ENCODE results near the gene MRPL55.

Gene MRPL55

GRCh38 chr1:228104526-228105269, 4.4 kb downstream of the MRPL55 start:
- Histone ChIP-seq H3K27ac (ENCODE audit: low read depth, low read length) (no peak overlapping the region), H3K36me3 (ENCODE audit: insufficient read depth, low read length) (peaks cover 26% of the 10 kb centered on the region), H3K4me3 (ENCODE audit: low read depth in 1 of 2, low read length in 2 of 2) (no peak overlapping the region), H3K27me3 (ENCODE audit: control insufficient read depth in 1 of 2, insufficient read depth in 2 of 2, low read length in 2 of 2) (no peaks in the 10 kb centered on the region), H3K9me3 (ENCODE audit: low read length) (no peaks in the 10 kb centered on the region), H3K9ac (ENCODE audit: low read length) (no peak overlapping the region), H3K4me1 (ENCODE audit: insufficient read depth, low read length) (peaks cover 32% of the 10 kb centered on the region)

- peaks cover 24% of the 10 kb centered on the region for H3K4me1 ChIP-seq (ENCODE audit: insufficient read depth, low read length)
- H3K36me3 ChIP-seq (ENCODE audit: insufficient read depth, low read length): peaks cover 43% of the 10 kb centered on the region
- no peaks in the 10 kb centered on the region for H3K27me3 ChIP-seq (ENCODE audit: control insufficient read depth in 1 of 2, insufficient read depth in 2 of 2, low read length in 2 of 2)
Measured at GRCh38 chr1:228102791-228103620, 6.1 kb downstream of the MRPL55 start, which contains the start of gene C1orf35. TSS of gene C1orf35 (minus strand) at chr1:228103325. CDS start at chr1:228103227, 98 bp downstream.

GRCh38 chr1:228101994-228102790, 6.9 kb downstream of the MRPL55 start:
- H3K9ac ChIP-seq (ENCODE audit: low read length): no peak overlapping the region
- H3K4me1 ChIP-seq (ENCODE audit: insufficient read depth, low read length): peaks cover 19% of the 10 kb centered on the region
- no peaks in the 10 kb centered on the region for H3K27me3 ChIP-seq (ENCODE audit: control insufficient read depth in 1 of 2, insufficient read depth in 2 of 2, low read length in 2 of 2)
- peaks cover 46% of the 10 kb centered on the region for H3K36me3 ChIP-seq (ENCODE audit: insufficient read depth, low read length)
- H3K27ac ChIP-seq (ENCODE audit: low read depth, low read length): peak overlapping the region; percentile 66
- no peaks in the 10 kb centered on the region for H3K9me3 ChIP-seq (ENCODE audit: low read length)
- peak overlapping the region; percentile 38 to 53 for H3K4me3 ChIP-seq (ENCODE audit: low read depth in 1 of 2, low read length in 2 of 2)

More at GRCh38 chr1:228102791-228103620, 6.1 kb downstream of the MRPL55 start, which contains the start of gene C1orf35:
- Histone ChIP-seq H3K4me3 (ENCODE audit: low read depth in 1 of 2, low read length in 2 of 2) (peak within 1 kb of the TSS; percentile 53 to 80), H3K9ac (ENCODE audit: low read length) (no peak within 1 kb of the TSS), H3K9me3 (ENCODE audit: low read length) (no peaks in the 10 kb centered on the region), H3K27ac (ENCODE audit: low read depth, low read length) (peak within 1 kb of the TSS; percentile 77)

- no peaks in the 10 kb centered on the region for H3K9me3 ChIP-seq (ENCODE audit: low read length)
- no peak overlapping the region for H3K27ac ChIP-seq (ENCODE audit: low read depth, low read length)
- H3K27me3 ChIP-seq (ENCODE audit: control insufficient read depth in 1 of 2, insufficient read depth in 2 of 2, low read length in 2 of 2): no peaks in the 10 kb centered on the region
- H3K9ac ChIP-seq (ENCODE audit: low read length): no peak overlapping the region
- H3K4me1 ChIP-seq (ENCODE audit: insufficient read depth, low read length): peaks cover 19% of the 10 kb centered on the region
- no peak overlapping the region for H3K4me3 ChIP-seq (ENCODE audit: low read depth in 1 of 2, low read length in 2 of 2)
- H3K36me3 ChIP-seq (ENCODE audit: insufficient read depth, low read length): peaks cover 41% of the 10 kb centered on the region
Measured at GRCh38 chr1:228101614-228101993, 7.5 kb downstream of the MRPL55 start.

- H3K9ac ChIP-seq (ENCODE audit: low read length): no peak overlapping the region
- H3K36me3 ChIP-seq (ENCODE audit: insufficient read depth, low read length): peaks cover 40% of the 10 kb centered on the region
- peaks cover 23% of the 10 kb centered on the region for H3K4me1 ChIP-seq (ENCODE audit: insufficient read depth, low read length)
- H3K27ac ChIP-seq (ENCODE audit: low read depth, low read length): no peak overlapping the region
- H3K9me3 ChIP-seq (ENCODE audit: low read length): no peaks in the 10 kb centered on the region
- no peak overlapping the region for H3K4me3 ChIP-seq (ENCODE audit: low read depth in 1 of 2, low read length in 2 of 2)
- no peaks in the 10 kb centered on the region for H3K27me3 ChIP-seq (ENCODE audit: control insufficient read depth in 1 of 2, insufficient read depth in 2 of 2, low read length in 2 of 2)
Measured at GRCh38 chr1:228100822-228101613, 8.1 kb downstream of the MRPL55 start.

GRCh38 chr1:228099331-228099732, 9.8 kb downstream of the MRPL55 start:
- Histone ChIP-seq H3K4me1 (ENCODE audit: insufficient read depth, low read length) (peaks cover 22% of the 10 kb centered on the region), H3K9ac (ENCODE audit: low read length) (no peak overlapping the region), H3K36me3 (ENCODE audit: insufficient read depth, low read length) (peaks cover 40% of the 10 kb centered on the region), H3K9me3 (ENCODE audit: low read length) (peaks cover 3% of the 10 kb centered on the region), H3K4me3 (ENCODE audit: low read depth in 1 of 2, low read length in 2 of 2) (no peak overlapping the region), H3K27me3 (ENCODE audit: control insufficient read depth in 1 of 2, insufficient read depth in 2 of 2, low read length in 2 of 2) (no peaks in the 10 kb centered on the region), H3K27ac (ENCODE audit: low read depth, low read length) (no peak overlapping the region)

- peaks cover 3% of the 10 kb centered on the region for H3K9me3 ChIP-seq (ENCODE audit: low read length)
- no peak overlapping the region for H3K9ac ChIP-seq (ENCODE audit: low read length)
- peaks cover 40% of the 10 kb centered on the region for H3K36me3 ChIP-seq (ENCODE audit: insufficient read depth, low read length)
- H3K4me3 ChIP-seq (ENCODE audit: low read depth in 1 of 2, low read length in 2 of 2): no peak overlapping the region
- H3K27ac ChIP-seq (ENCODE audit: low read depth, low read length): no peak overlapping the region
- peaks cover 15% of the 10 kb centered on the region for H3K4me1 ChIP-seq (ENCODE audit: insufficient read depth, low read length)
- no peaks in the 10 kb centered on the region for H3K27me3 ChIP-seq (ENCODE audit: control insufficient read depth in 1 of 2, insufficient read depth in 2 of 2, low read length in 2 of 2)
Measured at GRCh38 chr1:228098323-228098931, 10.7 kb downstream of the MRPL55 start.

- H3K36me3 ChIP-seq (ENCODE audit: insufficient read depth, low read length): peaks cover 40% of the 10 kb centered on the region
- H3K9me3 ChIP-seq (ENCODE audit: low read length): peaks cover 3% of the 10 kb centered on the region
- H3K27me3 ChIP-seq (ENCODE audit: control insufficient read depth in 1 of 2, insufficient read depth in 2 of 2, low read length in 2 of 2): no peaks in the 10 kb centered on the region
- H3K4me1 ChIP-seq (ENCODE audit: insufficient read depth, low read length): peaks cover 15% of the 10 kb centered on the region
- no peak overlapping the region for H3K4me3 ChIP-seq (ENCODE audit: low read depth in 1 of 2, low read length in 2 of 2)
- no peak overlapping the region for H3K9ac ChIP-seq (ENCODE audit: low read length)
- H3K27ac ChIP-seq (ENCODE audit: low read depth, low read length): no peak overlapping the region
Measured at GRCh38 chr1:228097333-228098081, 11.6 kb downstream of the MRPL55 start.

GRCh38 chr1:228096416-228097332, 12.4 kb downstream of the MRPL55 start:
- H3K36me3 ChIP-seq (ENCODE audit: insufficient read depth, low read length): peaks cover 40% of the 10 kb centered on the region
- no peaks in the 10 kb centered on the region for H3K27me3 ChIP-seq (ENCODE audit: control insufficient read depth in 1 of 2, insufficient read depth in 2 of 2, low read length in 2 of 2)
- no peak overlapping the region for H3K27ac ChIP-seq (ENCODE audit: low read depth, low read length)
- H3K9me3 ChIP-seq (ENCODE audit: low read length): peaks cover 3% of the 10 kb centered on the region
- H3K4me1 ChIP-seq (ENCODE audit: insufficient read depth, low read length): peaks cover 18% of the 10 kb centered on the region
- no peak overlapping the region for H3K9ac ChIP-seq (ENCODE audit: low read length)
- no peak overlapping the region for H3K4me3 ChIP-seq (ENCODE audit: low read depth in 1 of 2, low read length in 2 of 2)

Measured in muscle layer of colon (tissue), 2 donors.